NCI-H128 (cell line): ENCODE results near the gene FAM3B.

Experiments
- DNase-seq: peaks from one replicate; lab custom pipeline; 2025; ENCODE audit not compliant: unreplicated experiment; lab: John Stamatoyannopoulos, UW

The FAM3B gene

GRCh38 chr21:41393876-41394465, 77.4 kb downstream of the FAM3B start:
- no peak for DNase-seq

GRCh38 chr21:41396558-41397075, 80.0 kb downstream of the FAM3B start:
- no peak for DNase-seq

GRCh38 chr21:41397471-41397891, 80.9 kb downstream of the FAM3B start:
- DNase-seq: no peak

- no peak for DNase-seq
These were observed 81.7 kb downstream of the FAM3B start for GRCh38 chr21:41398251-41398650.

GRCh38 chr21:41398831-41399230, 82.2 kb downstream of the FAM3B start:
- no peak for DNase-seq

GRCh38 chr21:41399246-41399800, 82.7 kb downstream of the FAM3B start:
- DNase-seq: no peak

- no peak for DNase-seq
These were observed 85.6 kb downstream of the FAM3B start for GRCh38 chr21:41402231-41402630.

- no peak for DNase-seq
These were observed 86.2 kb downstream of the FAM3B start for GRCh38 chr21:41402796-41403195.

- no peak for DNase-seq
These were observed 86.7 kb downstream of the FAM3B start for GRCh38 chr21:41403331-41403730.

GRCh38 chr21:41403966-41404365, 87.4 kb downstream of the FAM3B start:
- no peak for DNase-seq

- DNase-seq: no peak
These were observed 88.7 kb downstream of the FAM3B start for GRCh38 chr21:41405321-41405720.

- no peak for DNase-seq
These were observed 89.7 kb downstream of the FAM3B start for GRCh38 chr21:41406340-41406739.
